H1 (cell line): ENCODE measurements around the gene LDLRAD4. TPM values are rescaled to one million over a fixed set of nuclear protein-coding genes. Genes with fewer than 3 reads are reported as not detected.

ENCODE experiments used
- CTCF ChIA-PET: fragments of 300-600 bp; sonication (Branson Sonifier 250); formaldehyde crosslinking; loops from one replicate; lab custom pipeline; 2021; ENCODE audit not compliant: partially characterized antibody; lab: Charles Lee
- POLR2A ChIA-PET: fragments of 300-600 bp; sonication (Branson Sonifier 250); formaldehyde crosslinking; loops from one replicate; lab custom pipeline; 2021; ENCODE audit warnings: inconsistent platforms; ENCODE audit not compliant: partially characterized antibody; lab: Charles Lee
- DNase-seq, 2 experiments: peaks; one replicate each; pipeline versions ENCODE4 v3.0.0 to v3.0.0-alpha.2; 2010 to 2022; ENCODE audit warnings: low spot score in 2 of 2, low read depth in 1 of 2, mixed read lengths in 1 of 2
- FAIRE-seq: peaks from 2 replicates; lab custom pipeline; 2011; peaks lifted over from hg19 to GRCh38; lab: Jason Lieb, UNC
- H2AFZ ChIP-seq: 2 replicates; pipeline ENCODE4 v1.8.1; 2012; ENCODE audit warnings: low read length, inconsistent platforms
- H2AK5ac ChIP-seq: 2 replicates; pipeline ENCODE4 v1.6.1; 2013; ENCODE audit warnings: low read depth, low read length
- H2BK120ac ChIP-seq: replicated peaks from 2 replicates; pipeline ENCODE3; 2013; ENCODE audit warnings: low read depth, low read length, inconsistent platforms
- H2BK12ac ChIP-seq: 2 replicates; pipeline ENCODE4 v1.6.1; 2013; ENCODE audit warnings: low read depth, low read length
- H2BK15ac ChIP-seq: 2 replicates; pipeline ENCODE4 v1.6.1; 2013; ENCODE audit warnings: low read length
- H2BK20ac ChIP-seq: 2 replicates; pipeline ENCODE4 v1.6.1; 2013; ENCODE audit warnings: low read length
- H2BK5ac ChIP-seq: 2 replicates; pipeline ENCODE4 v1.6.1; 2013; ENCODE audit warnings: low read depth, low read length
- H3K14ac ChIP-seq: 2 replicates; pipeline ENCODE4 v1.6.1; 2013; ENCODE audit warnings: inconsistent platforms; ENCODE audit not compliant: insufficient read length
- H3K18ac ChIP-seq: 2 replicates; pipeline ENCODE4 v1.6.1; 2013; ENCODE audit warnings: low read length; ENCODE audit errors: extremely low read depth
- H3K23ac ChIP-seq: 2 replicates; pipeline ENCODE4 v1.6.1; 2013; ENCODE audit warnings: inconsistent platforms; ENCODE audit not compliant: insufficient read length
- H3K23me2 ChIP-seq: 2 replicates; pipeline ENCODE4 v1.6.1; 2013; ENCODE audit warnings: low read depth, low read length
- H3K27ac ChIP-seq: 2 replicates; pipeline ENCODE4 v1.6.1; 2011; ENCODE audit warnings: low read depth, low read length, inconsistent platforms
- H3K27me3 ChIP-seq, 4 experiments: replicated peaks in 1 of 4; 1 replicate in 1 of 4; 2 replicates in 3 of 4; pipeline versions ENCODE4 v1.6.1 to v1.8.1; 2011 to 2013; ENCODE audit warnings: low read length in 3 of 4, mild to moderate bottlenecking in 3 of 4, inconsistent platforms in 2 of 4, mixed read lengths in 2 of 4, moderate library complexity in 1 of 4; ENCODE audit not compliant: control insufficient read depth in 3 of 4, insufficient read depth in 3 of 4; ENCODE audit errors: extremely low read depth in 1 of 4
- H3K36me3 ChIP-seq, 4 experiments: 2 replicates each; pipeline versions ENCODE4 v1.6.1 to v1.8.1; 2011 to 2013; ENCODE audit warnings: mild to moderate bottlenecking in 4 of 4, low read length in 3 of 4, moderate library complexity in 2 of 4, control low read depth in 1 of 4, inconsistent platforms in 1 of 4; ENCODE audit not compliant: insufficient read depth in 4 of 4, control insufficient read depth in 2 of 4
- H3K4ac ChIP-seq: replicated peaks from 2 replicates; pipeline ENCODE3; 2013; ENCODE audit warnings: low read length, low read depth, mixed read lengths, inconsistent platforms; ENCODE audit not compliant: insufficient read length
- H3K4me1 ChIP-seq, 4 experiments: replicated peaks in 1 of 4; 1 replicate in 1 of 4; 2 replicates in 3 of 4; pipeline versions ENCODE4 v1.6.1 to v1.8.1; 2011 to 2013; ENCODE audit warnings: low read length in 3 of 4, inconsistent platforms in 2 of 4, mixed read lengths in 1 of 4; ENCODE audit not compliant: insufficient read depth in 4 of 4, control insufficient read depth in 3 of 4
- H3K4me2 ChIP-seq, 2 experiments: 2 replicates each; pipeline versions ENCODE4 v1.6.1 to v1.8.1; 2011 to 2013; ENCODE audit warnings: low read depth in 2 of 2, low read length in 2 of 2, control low read depth in 1 of 2, inconsistent platforms in 1 of 2, mild to moderate bottlenecking in 1 of 2; ENCODE audit not compliant: insufficient read depth in 1 of 2
- H3K4me3 ChIP-seq, 4 experiments: fragments of 200-600, 300-600 bp in 1 of 4; sonication (generic), shearing (Covaris generic), sonication (Bioruptor Twin) in 1 of 4; 2 replicates each; pipeline versions ENCODE4 v1.5.1 to v1.8.1; 2011 to 2016; ENCODE audit warnings: low read length in 4 of 4, low read depth in 3 of 4, control low read depth in 2 of 4, inconsistent platforms in 2 of 4, mild to moderate bottlenecking in 2 of 4, mixed read lengths in 1 of 4, moderate library complexity in 1 of 4; ENCODE audit not compliant: insufficient read depth in 2 of 4; ENCODE audit errors: extremely low read depth in 1 of 4
- H3K56ac ChIP-seq: replicated peaks from 2 replicates; pipeline ENCODE3; 2013; ENCODE audit warnings: low read depth, mild to moderate bottlenecking, mixed read lengths, low read length, inconsistent platforms; ENCODE audit not compliant: insufficient read length
- H3K79me1 ChIP-seq: 2 replicates; pipeline ENCODE4 v1.6.1; 2013; ENCODE audit warnings: low read depth, low read length, control low read depth
- H3K79me2 ChIP-seq, 2 experiments: 2 replicates each; pipeline versions ENCODE4 v1.6.1 to v1.8.1; 2012 to 2013; ENCODE audit warnings: low read length in 2 of 2, mild to moderate bottlenecking in 2 of 2, inconsistent platforms in 1 of 2; ENCODE audit not compliant: insufficient read depth in 2 of 2, control insufficient read depth in 1 of 2
- H3K9ac ChIP-seq, 4 experiments: replicated peaks in 1 of 4; 1 replicate in 1 of 4; 2 replicates in 3 of 4; pipeline versions ENCODE4 v1.6.1 to v1.8.1; 2011 to 2013; ENCODE audit warnings: low read depth in 3 of 4, low read length in 3 of 4, control low read depth in 2 of 4, mild to moderate bottlenecking in 2 of 4, moderate library complexity in 2 of 4, inconsistent platforms in 1 of 4; ENCODE audit errors: extremely low read depth in 1 of 4
- H3K9me3 ChIP-seq, 2 experiments: 2 replicates each; pipeline versions ENCODE4 v1.6.1 to v1.8.1; 2012 to 2013; ENCODE audit warnings: mild to moderate bottlenecking in 2 of 2, moderate library complexity in 2 of 2, control low read depth in 1 of 2, inconsistent platforms in 1 of 2, low read depth in 1 of 2, low read length in 1 of 2, mixed read lengths in 1 of 2; ENCODE audit not compliant: insufficient read depth in 2 of 2
- H4K20me1 ChIP-seq, 2 experiments: replicated peaks in 1 of 2; 2 replicates each; pipeline versions ENCODE3 to v1.8.1; 2011 to 2013; ENCODE audit warnings: inconsistent platforms in 2 of 2, low read length in 2 of 2, mild to moderate bottlenecking in 1 of 2; ENCODE audit not compliant: insufficient read depth in 2 of 2, control insufficient read depth in 1 of 2
- H4K5ac ChIP-seq: 2 replicates; pipeline ENCODE4 v1.6.1; 2013; ENCODE audit warnings: low read length, low read depth, mixed read lengths, inconsistent platforms; ENCODE audit not compliant: insufficient read length
- H4K8ac ChIP-seq: 2 replicates; pipeline ENCODE4 v1.8.0; 2013; ENCODE audit warnings: mild to moderate bottlenecking, moderate library complexity, low read length, inconsistent platforms; ENCODE audit not compliant: insufficient read depth; ENCODE audit errors: extremely low read depth
- H4K91ac ChIP-seq: replicated peaks from 2 replicates; pipeline ENCODE3; 2013; ENCODE audit warnings: low read length, mixed read lengths, inconsistent platforms; ENCODE audit not compliant: insufficient read length
- ASH2L ChIP-seq: fragments of 200-600, 300-600 bp; sonication (generic); IDR thresholded peaks from one replicate; pipeline ENCODE4 v1.7.1; 2017; ENCODE audit warnings: low read length
- BCL11A ChIP-seq, 2 experiments: IDR thresholded peaks; one replicate each; pipeline ENCODE4 v1.6.1; 2011; ENCODE audit warnings: low read depth in 2 of 2, low read length in 2 of 2, mild to moderate bottlenecking in 2 of 2
- CTBP2 ChIP-seq: IDR thresholded peaks from 2 replicates; pipeline ENCODE4 v1.7.0; 2011; ENCODE audit warnings: borderline replicate concordance, mild to moderate bottlenecking, moderate library complexity, mixed read lengths, low read length; ENCODE audit not compliant: insufficient read depth, insufficient read length
- EGR1 ChIP-seq: IDR thresholded peaks from 2 replicates; pipeline ENCODE4 v1.6.1; 2011; ENCODE audit warnings: low read depth, low read length, borderline replicate concordance
- EP300 ChIP-seq, 2 experiments: IDR thresholded peaks; 1 replicate in 1 of 2; 2 replicates in 1 of 2; pipeline ENCODE4 v1.6.1; 2011 to 2012; ENCODE audit warnings: low read depth in 2 of 2, low read length in 2 of 2, mild to moderate bottlenecking in 2 of 2, borderline replicate concordance in 1 of 2, inconsistent platforms in 1 of 2, moderate library complexity in 1 of 2
- EZH2 ChIP-seq: fragments of 200-600 bp; sonication (generic); IDR thresholded peaks from 2 replicates; pipeline ENCODE4 v1.7.1; 2012; ENCODE audit warnings: low read depth, mild to moderate bottlenecking, moderate library complexity, low read length, inconsistent platforms; ENCODE audit not compliant: severe bottlenecking
- HDAC2 ChIP-seq, 2 experiments: fragments of 300-600 bp in 1 of 2; sonication (generic) in 1 of 2; IDR thresholded peaks; 2 replicates each; pipeline ENCODE4 v1.6.1; 2011 to 2012; ENCODE audit warnings: low read depth in 2 of 2, low read length in 2 of 2, mild to moderate bottlenecking in 2 of 2, moderate library complexity in 2 of 2, borderline replicate concordance in 1 of 2, inconsistent platforms in 1 of 2
- KDM1A ChIP-seq: fragments of 200-600, 300-600 bp; sonication (generic); IDR thresholded peaks from 2 replicates; pipeline ENCODE4 v1.7.1; 2016; ENCODE audit warnings: mild to moderate bottlenecking, low read length, borderline replicate concordance
- MAFK ChIP-seq: IDR thresholded peaks from 2 replicates; pipeline ENCODE4 v1.6.1; 2012; ENCODE audit warnings: low read depth, mild to moderate bottlenecking, improper control_type of control experiment, low read length
- POLR2A ChIP-seq, 2 experiments: IDR thresholded peaks; 1 replicate in 1 of 2; 2 replicates in 1 of 2; pipeline ENCODE4 v1.6.1; 2011; ENCODE audit warnings: low read depth in 2 of 2, low read length in 2 of 2, mild to moderate bottlenecking in 2 of 2; ENCODE audit errors: control extremely low read depth in 1 of 2
- POU5F1 ChIP-seq: IDR thresholded peaks from 2 replicates; pipeline ENCODE4 v1.6.1; 2011; ENCODE audit warnings: low read depth, mild to moderate bottlenecking, low read length, moderate library complexity
- SAP30 ChIP-seq: fragments of 300-600 bp; sonication (generic); IDR thresholded peaks from 2 replicates; pipeline ENCODE4 v1.7.1; 2012; ENCODE audit warnings: low read length, moderate library complexity, mild to moderate bottlenecking, inconsistent platforms; ENCODE audit not compliant: insufficient read depth, insufficient replicate concordance
- SIX5 ChIP-seq: IDR thresholded peaks from 2 replicates; pipeline ENCODE4 v1.6.1; 2011; ENCODE audit warnings: mild to moderate bottlenecking, low read depth, low read length
- ZNF274 ChIP-seq: IDR thresholded peaks from 2 replicates; pipeline ENCODE4 v1.7.0; 2012; ENCODE audit warnings: low read length, borderline replicate concordance; ENCODE audit errors: extremely low read depth
- WGBS, 2 experiments: shearing (Covaris generic) in 1 of 2; methylation state at CpG; one replicate each; pipeline versions ENCODE4 v1.1.6 to v1.1.7; 2013 to 2015; ENCODE audit warnings: low lambda C conversion rate in 2 of 2, mixed read lengths in 2 of 2, inconsistent platforms in 1 of 2, low coverage in 1 of 2, missing lambda C conversion rate in 1 of 2; ENCODE audit not compliant: insufficient replicate concordance in 2 of 2, insufficient coverage in 1 of 2, insufficient read length in 1 of 2; ENCODE audit errors: extremely low coverage in 1 of 2, missing lambda C conversion rate in 1 of 2; 5-methylcytosine and 5-hydroxymethylcytosine counted together
- polyA plus RNA-seq, 7 experiments: library from polyadenylated mRNA; depleted of rRNA in 3 of 7; stranded (reverse) in 5 of 7; unstranded in 2 of 7; fragments of >200 nt in 5 of 7; fragments of 200-250 nt in 2 of 7; gene quantifications; 1 replicate in 5 of 7; 2 replicates in 1 of 7; 4 replicates in 1 of 7; pipeline versions ENCODE4 v1.2.1 to v1.2.3, GENCODE V29; 2011 to 2013; ENCODE audit warnings: missing spikeins in 2 of 7, mixed read lengths in 2 of 7
- total RNA-seq: library from RNA; stranded (reverse); fragmentation: NEBNext Ultra II Directional; extraction: Animal tissue kit (Norgen Biotek cat#: 25700); gene quantifications from 2 replicates; pipeline ENCODE4 v1.2.1, GENCODE V29; 2021

The LDLRAD4 gene
- total and polyA plus RNA-seq, 2 of the 8 experiments (the other 6 are each of a cell fraction or from before 2014, with no cell fraction given), result 0.77 to 1.4 TPM

DNA sequence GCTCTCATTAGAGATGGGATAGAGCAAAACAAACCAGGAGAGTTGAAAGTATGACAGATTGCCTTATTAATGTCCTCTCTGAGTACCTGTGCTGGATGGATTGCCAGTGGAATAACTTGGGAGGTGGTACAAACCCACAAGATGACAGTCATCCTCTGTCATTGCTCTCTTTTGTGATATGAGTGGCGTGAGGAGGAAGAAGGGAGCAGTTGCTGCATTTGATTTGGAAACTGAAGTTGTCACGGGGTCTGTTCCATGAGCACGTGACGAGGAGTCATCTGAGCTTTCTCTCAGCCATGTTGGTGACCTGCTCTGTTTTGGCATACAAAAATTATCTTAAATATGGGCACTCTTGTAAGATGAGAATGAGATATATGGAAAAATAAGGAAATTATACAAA lies 302.9 kb downstream of the LDLRAD4 start:
- H2BK5ac ChIP-seq, result no peak overlapping the region
- no peak overlapping the region for H2BK20ac ChIP-seq
- no peak overlapping the region for H3K4me3 ChIP-seq
- H3K4ac ChIP-seq, result no peak overlapping the region
- no peaks in the 10 kb centered on the region for H3K4me1 ChIP-seq
- no peak overlapping the region for H3K27ac ChIP-seq
- H3K9ac ChIP-seq, result no peak overlapping the region
- DNase-seq, result no peak
- H2BK12ac ChIP-seq, result no peak overlapping the region
- WGBS, 2 experiments, result 91% methylated on average over 4 of the region's 4 CpGs; no CpG with 5 or more reads in 1 of the 2 experiments
- H3K23ac ChIP-seq, result no peak overlapping the region
- no peaks in the 10 kb centered on the region for H3K79me2 ChIP-seq
- FAIRE-seq, result no peak
- H3K36me3 ChIP-seq, result no peaks in the 10 kb centered on the region
- no peaks in the 10 kb centered on the region for H4K20me1 ChIP-seq
- H4K91ac ChIP-seq, result no peak overlapping the region
- H2AK5ac ChIP-seq, result no peak overlapping the region
- no peak overlapping the region for H4K5ac ChIP-seq
- H3K14ac ChIP-seq, result no peak overlapping the region
- H2AFZ ChIP-seq, result no peak overlapping the region
- H3K79me1 ChIP-seq, result no peaks in the 10 kb centered on the region
- no peak overlapping the region for H3K18ac ChIP-seq
- no peak overlapping the region for H3K56ac ChIP-seq
- no peak overlapping the region for H3K4me2 ChIP-seq
- ChIA-PET CTCF (interaction anchor here (0.6 to 1.5 kb wide), 3 partner anchors 11 to 331 kb away, joined by 3 read pairs; no protein-coding TSS in a partner anchor), POLR2A (interaction anchor here (0.7 kb wide), 1 partner anchor 82 kb away, joined by 6 read pairs; no protein-coding TSS in a partner anchor)
- no peak overlapping the region for H4K8ac ChIP-seq
- no peak overlapping the region for H2BK15ac ChIP-seq
- no peaks in the 10 kb centered on the region for H3K27me3 ChIP-seq
- H3K9me3 ChIP-seq, result no peaks in the 10 kb centered on the region
- H2BK120ac ChIP-seq, result no peak overlapping the region
- no peaks in the 10 kb centered on the region for H3K23me2 ChIP-seq
- TF ChIP-seq MAFK, result no peak
- no peak for TF ChIP-seq KDM1A
- TF ChIP-seq HDAC2 (IDR thresholded peaks at IDR 0.05; ENCODE audit: borderline replicate concordance in 1 of 2, low read depth in 2 of 2, low read length in 2 of 2), result no peak
- TF ChIP-seq EZH2, result no peak
- no peak for TF ChIP-seq EP300 (IDR thresholded peaks at IDR 0.05; ENCODE audit: borderline replicate concordance in 1 of 2, low read depth in 2 of 2, low read length in 2 of 2)
- no peak for TF ChIP-seq BCL11A (IDR thresholded peaks at IDR 0.05; ENCODE audit: low read depth in 2 of 2, low read length in 2 of 2)
- no peak for TF ChIP-seq EGR1
- no peak for TF ChIP-seq POU5F1
- no peak for TF ChIP-seq SAP30
- TF ChIP-seq POLR2A (IDR thresholded peaks at IDR 0.05; ENCODE audit: control extremely low read depth in 1 of 2, low read depth in 2 of 2, low read length in 2 of 2), result no peak
- TF ChIP-seq ZNF274, result no peak
- TF ChIP-seq SIX5, result no peak
- TF ChIP-seq CTBP2, result no peak
- TF ChIP-seq ASH2L, result no peak
